Activated naive CD4-positive, alpha-beta T cell treated with anti-CD3 and anti-CD28 coated beads, Interleukin-2, amount 50 U/mL, for 16 hours (primary cell): ENCODE results near the gene FSCN2.

Experiments
- DNase-seq: peaks from one replicate; pipeline ENCODE4 v3.0.0-alpha.2; 2020

FSCN2 gene

GRCh38 chr17:81558115-81558468 is 29.9 kb downstream of the FSCN2 start:
- DNase-seq, result no peak

GRCh38 chr17:81558941-81559806 is 31.0 kb downstream of the FSCN2 start:
- DNase-seq, result no peak

GRCh38 chr17:81561494-81561885 is 33.3 kb downstream of the FSCN2 start:
- no peak for DNase-seq

- no peak for DNase-seq
Measured at GRCh38 chr17:81563861-81564586, 35.8 kb downstream of the FSCN2 start.

GRCh38 chr17:81564778-81565177 is 36.6 kb downstream of the FSCN2 start:
- DNase-seq, result no peak

- DNase-seq, result no peak
Measured at GRCh38 chr17:81565231-81565630, 37.1 kb downstream of the FSCN2 start.

- DNase-seq, result no peak
Measured at GRCh38 chr17:81566461-81567126, 38.4 kb downstream of the FSCN2 start.

GRCh38 chr17:81567191-81567590 is 39.0 kb downstream of the FSCN2 start:
- DNase-seq, result no peak

GRCh38 chr17:81568416-81568815 is 40.2 kb downstream of the FSCN2 start:
- DNase-seq, result no peak

GRCh38 chr17:81569986-81570514 is 41.9 kb downstream of the FSCN2 start:
- DNase-seq, result no peak

- no peak for DNase-seq
Measured at GRCh38 chr17:81570964-81571363, 42.8 kb downstream of the FSCN2 start.

GRCh38 chr17:81572563-81573168 is 44.5 kb downstream of the FSCN2 start:
- DNase-seq, result no peak

- DNase-seq, result no peak
Measured at GRCh38 chr17:81573794-81574642, 45.8 kb downstream of the FSCN2 start.

- no peak for DNase-seq
Measured at GRCh38 chr17:81574643-81574956, 46.4 kb downstream of the FSCN2 start.

- no peak for DNase-seq
Measured at GRCh38 chr17:81575836-81576235, 47.7 kb downstream of the FSCN2 start.

GRCh38 chr17:81576621-81577277 is 48.6 kb downstream of the FSCN2 start:
- no peak for DNase-seq

GRCh38 chr17:81577278-81578000 is 49.3 kb downstream of the FSCN2 start:
- no peak for DNase-seq

GRCh38 chr17:81578038-81578441 is 49.9 kb downstream of the FSCN2 start:
- no peak for DNase-seq

GRCh38 chr17:81578561-81579225 is 50.5 kb downstream of the FSCN2 start:
- DNase-seq, result no peak

- no peak for DNase-seq
Measured at GRCh38 chr17:81579298-81579697, 51.1 kb downstream of the FSCN2 start.
